Activated CD8-positive, alpha-beta memory T cell treated with anti-CD3 and anti-CD28 coated beads for 1 hour (primary cell): ENCODE measurements around the gene ZNF292.
"Not testable (repeated sequence)": the region's sequence is repeated elsewhere in the genome, so short reads cannot be mapped to it uniquely, and the experiment has no call there.

Source experiments
- DNase-seq, 2 donors: peaks; one replicate each; pipeline ENCODE4 v3.0.0-alpha.2; 2020; ENCODE audit warnings: low read depth in 1 of 2; ENCODE audit errors: extremely low read depth in 1 of 2

The ZNF292 gene

GRCh38 chr6:87264481-87264880 is 109.1 kb downstream of the ZNF292 start:
- DNase-seq = no peak

- no peak for DNase-seq
Measured at GRCh38 chr6:87274660-87275274, 119.4 kb downstream of the ZNF292 start.

GRCh38 chr6:87276624-87277023 is 121.3 kb downstream of the ZNF292 start:
- DNase-seq = no peak

GRCh38 chr6:87277123-87277522 is 121.8 kb downstream of the ZNF292 start:
- no peak for DNase-seq

GRCh38 chr6:87279196-87279595 is 123.8 kb downstream of the ZNF292 start:
- no peak for DNase-seq

GRCh38 chr6:87281426-87281825 is 126.1 kb downstream of the ZNF292 start:
- no peak for DNase-seq

GRCh38 chr6:87282743-87283142 is 127.4 kb downstream of the ZNF292 start:
- DNase-seq = no peak

GRCh38 chr6:87283461-87283860 is 128.1 kb downstream of the ZNF292 start:
- no peak for DNase-seq

- no peak for DNase-seq
Measured at GRCh38 chr6:87287251-87287650, 131.9 kb downstream of the ZNF292 start.

GRCh38 chr6:87289571-87289970 is 134.2 kb downstream of the ZNF292 start:
- DNase-seq = no peak

GRCh38 chr6:87291883-87292282 is 136.5 kb downstream of the ZNF292 start:
- no peak for DNase-seq

- no peak for DNase-seq
Measured at GRCh38 chr6:87293526-87293925, 138.2 kb downstream of the ZNF292 start.

- no peak for DNase-seq
Measured at GRCh38 chr6:87297119-87297518, 141.8 kb downstream of the ZNF292 start.

GRCh38 chr6:87301277-87301676 is 145.9 kb downstream of the ZNF292 start:
- not testable (repeated sequence) for DNase-seq

GRCh38 chr6:87308970-87309369 is 153.6 kb downstream of the ZNF292 start:
- DNase-seq = no peak

GRCh38 chr6:87312860-87313259 is 157.5 kb downstream of the ZNF292 start:
- DNase-seq = no peak
